SH-SY5Y (cell line): Measurements from ENCODE around the gene C19orf44.

Experiments
- GATA2 ChIP-seq: IDR thresholded peaks from 2 replicates; pipeline ENCODE4 v1.6.1; 2011; ENCODE audit warnings: mild to moderate bottlenecking, low read depth, low read length
- GATA3 ChIP-seq: IDR thresholded peaks from 2 replicates; pipeline ENCODE4 v1.6.1; 2011; ENCODE audit warnings: low read depth, mild to moderate bottlenecking, low read length, moderate library complexity

GRCh38 chr19:16477311-16477710 lies 18.9 kb upstream of the C19orf44 start:
- TF ChIP-seq GATA3 = no peak
- TF ChIP-seq GATA2 = no peak
